Lower leg skin (tissue), 4 donors: ENCODE measurements around the gene HLA-B. TPM values are rescaled to one million over a fixed set of nuclear protein-coding genes. Genes with fewer than 3 reads are reported as not detected.

Experiments
- DNase-seq, 2 donors: peaks; one replicate each; pipeline ENCODE4 v3.0.0-alpha.2; 2019; ENCODE audit warnings: low spot score in 2 of 2
- H3K4me3 ChIP-seq: fragments of 200-600 bp; sonication (generic); 2 replicates; pipeline ENCODE4 v1.5.1; 2017; ENCODE audit warnings: mild to moderate bottlenecking, low read depth; ENCODE audit not compliant: poor library complexity, severe bottlenecking
- POLR2A ChIP-seq, 2 donors: fragments of 450-650 bp; IDR thresholded peaks; one replicate each; pipeline ENCODE4 v1.6.1; 2016 to 2017; ENCODE audit warnings: antibody characterized with exemption in 2 of 2, mild to moderate bottlenecking in 1 of 2, moderate library complexity in 1 of 2
- WGBS, 2 donors: methylation state at CpG; one replicate each; pipeline ENCODE4 v1.1.5; 2018; 5-methylcytosine and 5-hydroxymethylcytosine counted together
- intact Hi-C: fragments of 100-400 bp; cut with DNase I; formaldehyde crosslinking; loops from one replicate; pipeline ENCODE4 v1.15.0; 2023; ENCODE audit warnings: low total_unique reads
- total RNA-seq, 4 donors: library from RNA; depleted of rRNA; stranded (reverse); fragments of >200 nt; gene quantifications; one replicate each; pipeline ENCODE4 v1.1.0, GENCODE V29; 2016
- TF ChIP-seq, protein P1 (sequence below), 3 donors: fragments of 450-650 bp; IDR thresholded peaks; one replicate each; pipeline ENCODE4 v1.5.1; 2016; ENCODE audit warnings: antibody characterized with exemption in 3 of 3, mild to moderate bottlenecking in 3 of 3, moderate library complexity in 2 of 3

The HLA-B gene
- total RNA-seq, 4 donors from 2014 or later = 1,061 to 2,090 (median 1,325) TPM

DNA sequence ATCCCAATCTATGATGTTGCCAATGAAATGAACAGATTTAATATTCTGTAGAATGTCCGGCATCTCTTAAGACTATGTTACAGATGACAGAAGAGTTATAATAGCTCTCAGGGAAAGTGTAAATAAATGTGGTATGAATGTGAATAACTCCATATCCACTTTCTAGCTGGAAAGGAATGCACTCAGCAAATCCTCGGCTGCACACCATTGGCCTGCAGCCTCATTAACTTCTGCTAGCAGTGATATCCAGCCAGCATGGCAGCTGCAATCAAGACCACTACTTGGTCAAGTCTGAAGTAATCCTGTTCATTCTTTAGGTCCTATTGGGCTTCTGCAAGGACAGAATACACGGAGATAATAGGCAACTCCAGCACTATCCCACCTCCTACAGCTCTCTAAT lies 29.1 kb upstream of the HLA-B start:
- H3K4me3 ChIP-seq = no peak overlapping the region
- DNase-seq = no peak
- intact Hi-C loops = no loop called here
- TF ChIP-seq, protein P1, sequence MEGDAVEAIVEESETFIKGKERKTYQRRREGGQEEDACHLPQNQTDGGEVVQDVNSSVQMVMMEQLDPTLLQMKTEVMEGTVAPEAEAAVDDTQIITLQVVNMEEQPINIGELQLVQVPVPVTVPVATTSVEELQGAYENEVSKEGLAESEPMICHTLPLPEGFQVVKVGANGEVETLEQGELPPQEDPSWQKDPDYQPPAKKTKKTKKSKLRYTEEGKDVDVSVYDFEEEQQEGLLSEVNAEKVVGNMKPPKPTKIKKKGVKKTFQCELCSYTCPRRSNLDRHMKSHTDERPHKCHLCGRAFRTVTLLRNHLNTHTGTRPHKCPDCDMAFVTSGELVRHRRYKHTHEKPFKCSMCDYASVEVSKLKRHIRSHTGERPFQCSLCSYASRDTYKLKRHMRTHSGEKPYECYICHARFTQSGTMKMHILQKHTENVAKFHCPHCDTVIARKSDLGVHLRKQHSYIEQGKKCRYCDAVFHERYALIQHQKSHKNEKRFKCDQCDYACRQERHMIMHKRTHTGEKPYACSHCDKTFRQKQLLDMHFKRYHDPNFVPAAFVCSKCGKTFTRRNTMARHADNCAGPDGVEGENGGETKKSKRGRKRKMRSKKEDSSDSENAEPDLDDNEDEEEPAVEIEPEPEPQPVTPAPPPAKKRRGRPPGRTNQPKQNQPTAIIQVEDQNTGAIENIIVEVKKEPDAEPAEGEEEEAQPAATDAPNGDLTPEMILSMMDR (IDR thresholded peaks at IDR 0.05) = no peak
- no peak for TF ChIP-seq POLR2A (IDR thresholded peaks at IDR 0.05)
- WGBS, 2 donors = 88 to 91% methylated on average over 3 of the region's 3 CpGs

GRCh38 chr6:31385041-31385440 lies 28.1 kb upstream of the HLA-B start:
- no peak overlapping the region for H3K4me3 ChIP-seq
- DNase-seq = no peak
- WGBS, 2 donors = 70 to 100% methylated on average over 3 of the region's 3 CpGs
- intact Hi-C loops = no loop called here
- TF ChIP-seq POLR2A (IDR thresholded peaks at IDR 0.05) = no peak
- TF ChIP-seq, protein P1 (IDR thresholded peaks at IDR 0.05) = no peak

- no peak overlapping the region for H3K4me3 ChIP-seq
- TF ChIP-seq POLR2A (IDR thresholded peaks at IDR 0.05) = no peak
- TF ChIP-seq, protein P1 (IDR thresholded peaks at IDR 0.05) = no peak
- 70% methylated on average over 5 of the region's 5 CpGs for WGBS, 2 donors
- DNase-seq = no peak
- intact Hi-C loops = no loop called here
Measured at GRCh38 chr6:31383149-31383548, 26.2 kb upstream of the HLA-B start.

DNA sequence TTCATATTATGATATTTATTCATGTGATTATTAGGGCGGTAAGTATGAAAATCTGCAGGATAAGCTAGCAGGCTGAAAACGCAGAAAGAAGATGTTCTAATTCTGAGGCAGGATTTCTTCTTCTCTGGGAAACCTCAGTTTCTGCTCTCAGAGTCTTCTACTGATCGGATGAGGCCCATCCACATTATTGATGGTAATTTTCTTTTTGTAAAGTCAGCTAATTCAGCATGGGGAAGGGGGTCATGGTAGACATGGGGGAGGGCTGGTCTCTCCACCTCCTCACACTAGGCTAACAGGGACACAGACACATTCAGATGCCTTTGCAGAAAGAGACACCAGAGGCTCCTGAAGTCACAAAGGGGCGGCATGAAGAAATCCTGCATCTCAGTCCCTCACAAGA lies 24.7 kb upstream of the HLA-B start:
- no peak overlapping the region for H3K4me3 ChIP-seq
- WGBS, 2 donors = 81 to 84% methylated on average over 3 to 4 of the region's 4 CpGs
- DNase-seq = no peak
- intact Hi-C loops = no loop called here
- no peak for TF ChIP-seq POLR2A (IDR thresholded peaks at IDR 0.05)
- TF ChIP-seq, protein P1 (IDR thresholded peaks at IDR 0.05) = no peak

DNA sequence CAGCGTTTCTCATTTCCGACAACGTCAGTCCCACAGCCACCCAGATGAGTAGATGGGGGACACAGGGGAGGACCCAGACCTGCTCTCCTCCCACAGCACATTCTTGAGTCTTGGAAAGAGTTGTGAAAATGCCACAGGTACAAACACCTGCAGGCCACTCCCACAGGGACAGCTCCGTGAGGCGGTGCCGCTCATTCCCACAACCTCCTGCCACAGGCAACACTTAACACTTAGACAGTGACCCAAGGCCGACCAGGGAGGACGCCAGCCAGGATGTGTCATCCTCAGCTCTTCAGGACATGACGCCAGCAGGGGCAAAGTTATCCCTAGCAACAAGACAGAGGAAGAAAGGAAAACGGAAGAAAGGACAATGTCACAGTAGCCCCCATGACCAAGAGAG lies 22.9 kb upstream of the HLA-B start:
- no peak overlapping the region for H3K4me3 ChIP-seq
- WGBS, 2 donors = 40% methylated on average over 10 of the region's 10 CpGs
- DNase-seq = no peak
- TF ChIP-seq, protein P1 (IDR thresholded peaks at IDR 0.05) = no peak
- TF ChIP-seq POLR2A (IDR thresholded peaks at IDR 0.05) = no peak
- intact Hi-C loops = no loop called here

DNA sequence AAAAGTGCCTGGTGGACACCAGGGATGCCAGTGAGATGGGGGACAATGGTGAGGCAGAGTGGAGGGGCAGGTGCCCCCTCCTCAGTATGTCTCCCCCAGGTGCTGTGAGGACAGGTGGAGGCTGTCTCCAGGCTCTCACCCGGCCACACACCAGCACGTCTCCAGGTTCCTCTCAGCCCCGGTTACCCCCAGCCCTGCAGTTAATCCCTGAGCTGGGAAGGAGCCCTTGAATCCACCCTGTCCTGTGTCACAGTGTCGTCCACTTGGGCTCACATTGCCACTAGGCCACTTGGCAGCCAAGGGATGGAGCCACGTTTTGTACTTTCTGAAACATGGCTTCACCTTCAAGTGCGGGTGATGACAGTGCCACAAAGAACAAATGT lies 21.7 kb upstream of the HLA-B start:
- H3K4me3 ChIP-seq = no peak overlapping the region
- TF ChIP-seq POLR2A (IDR thresholded peaks at IDR 0.05) = no peak
- TF ChIP-seq, protein P1 (IDR thresholded peaks at IDR 0.05) = no peak
- 70 to 77% methylated on average over 6 of the region's 6 CpGs for WGBS, 2 donors
- intact Hi-C loops = no loop called here
- DNase-seq = no peak
